GM12874 (cell line): Measurements from ENCODE around the gene IZUMO1R.

Source experiments
- TF ChIP-seq, protein P1 (sequence below): IDR thresholded peaks from 2 replicates; pipeline ENCODE4 v1.5.1; 2011; ENCODE audit warnings: low read depth, mild to moderate bottlenecking, control low read depth, low read length, moderate library complexity; ENCODE audit not compliant: insufficient read depth

IZUMO1R gene

DNA sequence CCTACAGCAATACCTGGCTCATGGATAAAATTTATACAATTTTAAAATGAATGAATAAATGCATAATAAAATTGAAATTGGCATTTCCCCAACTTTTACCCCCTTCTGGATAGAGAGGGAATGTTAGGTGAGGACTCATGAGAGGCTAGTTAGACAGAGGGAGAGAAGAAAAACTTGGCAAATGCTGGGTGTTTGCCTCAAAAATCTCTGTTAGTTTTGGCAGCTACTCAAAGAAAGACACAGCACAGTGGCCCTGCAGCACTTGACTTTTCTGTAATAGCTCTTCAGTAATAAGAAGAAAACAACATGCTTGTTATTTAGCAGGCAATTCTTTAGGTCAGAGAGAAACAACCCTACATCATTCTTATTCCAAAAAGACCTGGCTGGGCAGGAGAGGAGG, 20.7 kb upstream of the IZUMO1R start:
- TF ChIP-seq, protein P1, sequence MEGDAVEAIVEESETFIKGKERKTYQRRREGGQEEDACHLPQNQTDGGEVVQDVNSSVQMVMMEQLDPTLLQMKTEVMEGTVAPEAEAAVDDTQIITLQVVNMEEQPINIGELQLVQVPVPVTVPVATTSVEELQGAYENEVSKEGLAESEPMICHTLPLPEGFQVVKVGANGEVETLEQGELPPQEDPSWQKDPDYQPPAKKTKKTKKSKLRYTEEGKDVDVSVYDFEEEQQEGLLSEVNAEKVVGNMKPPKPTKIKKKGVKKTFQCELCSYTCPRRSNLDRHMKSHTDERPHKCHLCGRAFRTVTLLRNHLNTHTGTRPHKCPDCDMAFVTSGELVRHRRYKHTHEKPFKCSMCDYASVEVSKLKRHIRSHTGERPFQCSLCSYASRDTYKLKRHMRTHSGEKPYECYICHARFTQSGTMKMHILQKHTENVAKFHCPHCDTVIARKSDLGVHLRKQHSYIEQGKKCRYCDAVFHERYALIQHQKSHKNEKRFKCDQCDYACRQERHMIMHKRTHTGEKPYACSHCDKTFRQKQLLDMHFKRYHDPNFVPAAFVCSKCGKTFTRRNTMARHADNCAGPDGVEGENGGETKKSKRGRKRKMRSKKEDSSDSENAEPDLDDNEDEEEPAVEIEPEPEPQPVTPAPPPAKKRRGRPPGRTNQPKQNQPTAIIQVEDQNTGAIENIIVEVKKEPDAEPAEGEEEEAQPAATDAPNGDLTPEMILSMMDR: no peak

DNA sequence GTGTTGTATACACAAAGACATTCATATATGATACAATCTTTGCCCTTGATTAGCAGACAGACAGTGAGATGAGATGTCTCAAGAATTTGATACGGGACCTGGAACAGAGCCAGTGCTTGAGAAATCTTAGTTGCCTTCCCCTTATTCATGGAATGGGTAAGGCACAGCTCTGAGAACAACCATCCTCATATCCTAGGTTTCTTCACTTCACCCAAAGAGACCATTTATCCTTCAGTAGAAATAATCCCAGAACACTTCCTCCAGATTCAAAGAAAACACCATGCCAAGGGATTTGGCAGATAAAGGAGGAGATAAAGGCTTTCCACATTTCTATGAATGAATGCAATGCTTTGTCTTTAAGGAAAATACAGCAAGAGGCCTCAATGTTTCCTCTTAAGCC, 8.8 kb upstream of the IZUMO1R start:
- TF ChIP-seq, protein P1: no peak

DNA sequence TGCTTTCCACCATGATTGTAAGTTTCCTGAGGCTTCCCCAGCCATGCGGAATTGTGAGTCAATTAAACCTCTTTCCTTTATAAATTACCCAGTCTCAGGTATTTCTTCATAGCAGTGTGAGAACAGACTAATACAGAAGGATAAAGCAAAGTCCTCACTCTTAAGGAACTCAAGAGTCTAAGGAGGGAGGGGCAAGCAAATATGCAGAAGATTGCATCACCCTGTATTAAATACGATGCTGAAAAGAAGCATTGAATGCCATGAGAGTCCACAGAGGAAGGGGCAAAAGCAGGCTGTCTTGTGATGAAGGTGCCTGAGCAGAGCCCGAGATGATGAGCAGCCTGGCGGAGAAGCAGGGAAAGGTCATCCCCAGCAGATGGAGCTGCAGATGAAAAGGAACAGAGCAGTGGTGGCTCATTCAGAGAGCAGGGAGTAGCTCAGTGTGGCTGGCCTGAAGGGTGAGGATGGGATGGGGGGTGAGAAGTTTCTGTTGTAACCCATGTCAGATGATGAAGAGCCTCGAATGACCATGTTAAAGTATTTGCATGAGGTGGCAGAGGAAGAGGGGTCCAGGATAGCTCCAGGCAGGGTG, 6.3 kb upstream of the IZUMO1R start:
- TF ChIP-seq, protein P1: no peak

DNA sequence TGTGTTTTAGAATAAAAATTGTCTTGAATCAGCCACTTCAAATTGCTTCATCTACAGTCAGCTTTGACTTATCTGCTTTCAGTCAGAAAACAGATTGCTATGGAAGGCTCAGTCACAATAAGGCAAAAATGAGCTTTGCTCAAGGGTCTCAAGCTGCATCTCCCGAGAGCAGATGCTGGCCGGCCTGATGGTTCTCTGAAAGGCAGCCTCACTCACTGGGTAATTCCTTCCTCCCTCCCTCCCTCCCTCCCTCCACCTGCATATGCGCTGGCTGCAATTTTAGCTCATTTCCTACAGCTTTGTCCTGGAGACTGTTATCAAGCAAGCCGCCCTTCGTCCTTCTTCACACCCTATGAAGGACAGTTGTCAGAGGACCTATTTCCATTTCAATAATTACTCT, 1.6 kb upstream of the IZUMO1R start:
- TF ChIP-seq, protein P1: no peak

DNA sequence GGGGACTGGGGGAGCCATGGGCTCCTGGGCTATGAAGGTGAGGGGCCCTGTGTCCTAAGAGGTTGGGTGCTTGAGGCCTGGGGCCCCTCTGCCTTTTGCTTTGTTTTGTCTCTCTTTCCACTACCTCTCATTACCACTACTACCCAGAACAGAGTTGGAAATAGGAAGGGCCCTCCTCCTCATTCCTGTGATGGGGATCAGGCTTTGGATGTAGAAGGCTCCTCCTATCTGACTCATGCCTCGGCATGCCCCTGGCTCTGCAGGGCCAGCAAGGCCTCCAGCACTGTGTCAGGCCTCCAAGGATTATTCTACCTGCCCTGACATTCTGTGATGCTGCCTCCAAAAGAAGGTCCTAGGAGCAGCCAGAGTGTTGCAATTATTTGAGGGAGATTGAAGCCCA, 766 bp downstream of the IZUMO1R start:
- TF ChIP-seq, protein P1: no peak

DNA sequence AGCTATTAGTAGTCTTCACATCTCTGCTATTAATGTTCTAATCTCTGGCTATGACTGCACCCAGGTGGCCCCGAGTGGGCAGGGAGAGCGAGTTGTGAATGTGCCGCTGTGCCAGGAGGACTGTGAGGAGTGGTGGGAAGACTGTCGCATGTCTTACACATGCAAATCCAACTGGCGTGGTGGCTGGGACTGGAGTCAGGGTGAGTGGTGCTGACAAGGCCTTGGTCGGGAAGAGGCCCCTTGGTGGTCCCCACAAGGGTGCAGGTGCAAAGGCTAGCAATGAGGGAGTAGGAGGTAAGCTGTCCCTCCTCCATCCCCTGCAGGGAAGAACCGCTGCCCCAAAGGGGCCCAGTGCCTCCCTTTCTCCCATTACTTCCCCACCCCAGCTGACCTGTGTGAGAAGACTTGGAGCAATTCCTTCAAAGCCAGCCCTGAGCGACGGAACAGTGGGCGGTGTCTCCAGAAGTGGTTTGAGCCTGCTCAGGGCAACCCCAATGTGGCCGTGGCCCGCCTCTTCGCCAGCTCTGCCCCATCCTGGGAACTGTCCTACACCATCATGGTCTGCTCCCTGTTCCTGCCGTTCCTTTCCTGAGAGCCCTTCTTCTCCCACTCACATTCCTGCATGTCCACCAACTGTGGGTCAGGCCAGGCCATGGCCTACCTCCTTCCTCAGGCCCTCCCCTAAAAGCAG, 2.9 kb downstream of the IZUMO1R start:
- TF ChIP-seq, protein P1: no peak

DNA sequence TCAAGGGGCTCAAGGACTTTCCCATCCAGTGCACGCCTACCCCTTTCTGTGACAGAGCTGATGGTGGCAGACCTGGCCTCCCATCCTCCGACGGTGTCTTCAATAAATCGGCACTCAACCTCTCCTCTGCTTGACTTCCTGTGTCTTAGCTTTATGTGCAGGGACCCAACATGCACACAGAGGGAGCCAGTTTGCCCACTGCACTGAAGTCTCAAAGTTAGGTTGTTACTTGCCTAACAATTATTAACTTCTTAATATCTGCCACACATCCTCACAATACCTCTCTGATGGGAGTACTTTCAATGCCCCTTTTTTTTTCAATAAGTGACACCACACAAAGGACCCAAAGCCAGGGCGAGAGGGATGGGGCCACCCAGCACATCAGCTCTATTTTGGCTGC, 3.6 kb downstream of the IZUMO1R start:
- TF ChIP-seq, protein P1: no peak
